ENCODE data around the gene ZNF607. TPM values are rescaled to one million over a fixed set of nuclear protein-coding genes. Genes with fewer than 3 reads are reported as not detected.
A peak's percentile ranks its signal among the peaks of the same experiment; 100 is the strongest.

Gene ZNF607
- total and polyA plus RNA-seq, 2 donors from 2014 or later = 4.0 to 9.9 TPM

GRCh38 chr19:37695144-37695899 is 24.2 kb downstream of the ZNF607 start:
- DNase-seq = no peak
- FAIRE-seq = no peak
- H3K9ac ChIP-seq (ENCODE audit: low read length in 3 of 3) = no peak overlapping the region
- no peak overlapping the region for H3K27ac ChIP-seq (ENCODE audit: low read depth in 2 of 2, low read length in 2 of 2)
- no peak for TF ChIP-seq CTCF (IDR thresholded peaks at IDR 0.05; ENCODE audit: borderline replicate concordance, extremely low read depth, insufficient read depth)
- no peak overlapping the region for H3K4me3 ChIP-seq (ENCODE audit: low read length in 3 of 3)
- peaks cover 0 to 13% (median 0%) of the 10 kb centered on the region in 3 donors for H3K9me3 ChIP-seq (ENCODE audit: control insufficient read depth in 2 of 3, insufficient read depth in 1 of 3, low read length in 3 of 3)
- no peaks in the 10 kb centered on the region for H3K27me3 ChIP-seq (ENCODE audit: control insufficient read depth, insufficient read depth, low read length)
- intact Hi-C loops (cut with DNase I) = no loop called here
- H3K36me3 ChIP-seq (ENCODE audit: control insufficient read depth in 2 of 3, insufficient read depth in 3 of 3, low read length in 3 of 3) = peaks cover 5 to 18% (median 8%) of the 10 kb centered on the region in 3 donors
- no peaks in the 10 kb centered on the region for H3K4me1 ChIP-seq (ENCODE audit: control insufficient read depth in 2 of 3, insufficient read depth in 2 of 3, low read depth in 1 of 3, low read length in 3 of 3)

GRCh38 chr19:37692956-37693620 is 26.5 kb downstream of the ZNF607 start:
- H3K9me3 ChIP-seq (ENCODE audit: control insufficient read depth in 2 of 3, insufficient read depth in 1 of 3, low read length in 3 of 3) = no peaks in the 10 kb centered on the region
- no peaks in the 10 kb centered on the region for H3K4me1 ChIP-seq (ENCODE audit: control insufficient read depth in 2 of 3, insufficient read depth in 2 of 3, low read depth in 1 of 3, low read length in 3 of 3)
- no peak for TF ChIP-seq CTCF (IDR thresholded peaks at IDR 0.05; ENCODE audit: borderline replicate concordance, extremely low read depth, insufficient read depth)
- H3K36me3 ChIP-seq (ENCODE audit: control insufficient read depth in 2 of 3, insufficient read depth in 3 of 3, low read length in 3 of 3) = peaks cover 0 to 3% (median 0%) of the 10 kb centered on the region in 3 donors
- no peak overlapping the region for H3K9ac ChIP-seq (ENCODE audit: low read length in 3 of 3)
- no peak overlapping the region for H3K27ac ChIP-seq (ENCODE audit: low read depth in 2 of 2, low read length in 2 of 2)
- H3K27me3 ChIP-seq (ENCODE audit: control insufficient read depth, insufficient read depth, low read length) = no peaks in the 10 kb centered on the region
- FAIRE-seq (no peak), DNase-seq (no peak)
- no peak overlapping the region for H3K4me3 ChIP-seq (ENCODE audit: low read length in 3 of 3)
- intact Hi-C loops (cut with DNase I) = no loop called here

- no peak for TF ChIP-seq CTCF (IDR thresholded peaks at IDR 0.05; ENCODE audit: borderline replicate concordance, extremely low read depth, insufficient read depth)
Measured at GRCh38 chr19:37691881-37692504, 27.6 kb downstream of the ZNF607 start.

More at GRCh38 chr19:37691881-37692504, 27.6 kb downstream of the ZNF607 start:
- Histone ChIP-seq H3K36me3 (ENCODE audit: control insufficient read depth in 2 of 3, insufficient read depth in 3 of 3, low read length in 3 of 3) (no peaks in the 10 kb centered on the region), H3K4me1 (ENCODE audit: control insufficient read depth in 2 of 3, insufficient read depth in 2 of 3, low read depth in 1 of 3, low read length in 3 of 3) (no peaks in the 10 kb centered on the region), H3K9ac (ENCODE audit: low read length in 3 of 3) (peak overlapping the region; percentile 40 to 90 (median 79)), H3K27me3 (ENCODE audit: control insufficient read depth, insufficient read depth, low read length) (no peaks in the 10 kb centered on the region), H3K27ac (ENCODE audit: low read depth in 2 of 2, low read length in 2 of 2) (peak overlapping the region in 1 of 2 donors; percentile 29), H3K4me3 (ENCODE audit: low read length in 3 of 3) (peak overlapping the region; percentile 63 to 87 (median 84)), H3K9me3 (ENCODE audit: control insufficient read depth in 2 of 3, insufficient read depth in 1 of 3, low read length in 3 of 3) (no peaks in the 10 kb centered on the region)
- peak; percentile 87 to 94 (median 93) for DNase-seq
- intact Hi-C loops (cut with DNase I) = no loop called here
- no peak for FAIRE-seq

Measured in kidney (tissue), 14 donors.